Ovary (tissue), 9 donors: ENCODE results near the gene HADHB. TPM values are rescaled to one million over a fixed set of nuclear protein-coding genes. Genes with fewer than 3 reads are reported as not detected.

ENCODE experiments used
- DNase-seq, 5 donors: peaks; one replicate each; pipeline ENCODE4 v3.0.0-alpha.2; 2019 to 2020
- H3K27ac ChIP-seq, 2 donors: fragments of 200-600 bp; one replicate each; pipeline versions ENCODE4 v1.5.1 to v1.8.0; 2019 to 2022
- H3K27me3 ChIP-seq: fragments of 200-600 bp; one replicate; pipeline ENCODE4 v1.8.0; 2022
- H3K36me3 ChIP-seq: fragments of 200-600 bp; sonication (generic); one replicate; pipeline ENCODE4 v1.5.1; 2019
- H3K4me1 ChIP-seq: one replicate; pipeline ENCODE4 v1.8.1; 2013; ENCODE audit warnings: mild to moderate bottlenecking, moderate library complexity; ENCODE audit not compliant: insufficient read depth
- H3K4me3 ChIP-seq: fragments of 200-600 bp; sonication (generic); one replicate; pipeline ENCODE4 v1.5.1; 2017
- H3K9me3 ChIP-seq, 2 donors: fragments of 200-600 bp in 1 of 2; sonication (generic) in 1 of 2; one replicate each; pipeline versions ENCODE4 v1.5.1 to v1.8.1; 2013 to 2019; ENCODE audit warnings: mild to moderate bottlenecking in 1 of 2, moderate library complexity in 1 of 2
- CTCF ChIP-seq, 3 donors: fragments of 450-650 bp in 2 of 3; fragments of 200-600 bp in 1 of 3; IDR thresholded peaks; one replicate each; pipeline versions ENCODE4 v1.5.1 to v1.8.0; 2016 to 2022; ENCODE audit warnings: antibody characterized with exemption in 3 of 3, mild to moderate bottlenecking in 1 of 3
- EP300 ChIP-seq: sonication (generic); formaldehyde crosslinking; IDR thresholded peaks from one replicate; pipeline ENCODE4 v1.6.1; 2017; ENCODE audit warnings: antibody characterized with exemption
- POLR2A ChIP-seq: fragments of 450-650 bp; IDR thresholded peaks from one replicate; pipeline ENCODE4 v1.6.1; 2017; ENCODE audit warnings: antibody characterized with exemption, mild to moderate bottlenecking, moderate library complexity
- WGBS, 3 donors: extraction: QIAGEN DNeasy Blood & Tissue Kit in 1 of 3; methylation state at CpG; one replicate each; pipeline versions ENCODE4 v1.1.5 to v1.1.7; 2013 to 2017; 5-methylcytosine and 5-hydroxymethylcytosine counted together
- intact Hi-C, 4 donors: fragments of 100-400 bp; cut with DNase I; formaldehyde crosslinking; loops; one replicate each; pipeline versions ENCODE4 v1.11.0 to v1.15.1; 2022 to 2023
- polyA plus RNA-seq, 2 donors: library from polyadenylated mRNA; stranded (reverse); fragments of 200-250 nt in 1 of 2; fragments of 350-450 nt in 1 of 2; fragmentation: Illumina TruSeq in 1 of 2; extraction: RNeasy Lipid Tissue Mini Kit (QIAGEN cat#74804) in 1 of 2; gene quantifications; one replicate each; pipeline ENCODE4 v1.2.3, GENCODE V29; 2013 to 2014
- total RNA-seq, 7 donors: library from RNA; depleted of rRNA in 2 of 7; stranded (reverse); fragments of >200 nt in 2 of 7; fragmentation: NEBNext Ultra II Directional in 3 of 7; extraction: Animal tissue kit (Norgen Biotek cat#: 25700) in 3 of 7; gene quantifications; one replicate each; pipeline versions ENCODE4 v1.1.0 to v1.2.4, GENCODE V29; 2016 to 2023
- donor health status: DM: no; HTN: no; CAD: no; lungs with moderate emphysema.
- donor health status: DM: no; HTN: no; CAD: no.
- donor health status: Bipolar disorder and iron deficiency.
- donor health status: DM: yes; HTN: yes; CAD: no.
- donor health status: DM: no; HTN: no; CAD: no.
- donor health status: DM: yes; HTN: yes; CAD: no.

Gene HADHB
- total and polyA plus RNA-seq, 9 donors, result 81.1 to 224 (median 104) TPM

GRCh38 chr2:26245231-26245732, 543 bp downstream of the HADHB start:
- TF ChIP-seq EP300, result no peak
- no peak for TF ChIP-seq POLR2A
- TF ChIP-seq CTCF (IDR thresholded peaks at IDR 0.05), result no peak
- Histone ChIP-seq H3K4me1 (peaks cover 19% of the 10 kb centered on the region), H3K27ac (peak overlapping the region; percentile 72 to 97), H3K9me3 (no peaks in the 10 kb centered on the region), H3K36me3 (no peaks in the 10 kb centered on the region), H3K27me3 (no peaks in the 10 kb centered on the region), H3K4me3 (peak overlapping the region; percentile 95)
- intact Hi-C loops, result no loop called here
- DNase-seq, result no peak
- 0 to 1% (median 1%) methylated on average over 21 of the region's 21 CpGs for WGBS, 3 donors

- H3K27ac ChIP-seq, result no peak overlapping the region
- TF ChIP-seq EP300 (no peak), POLR2A (no peak), CTCF (IDR thresholded peaks at IDR 0.05) (no peak)
- intact Hi-C loops, result no loop called here
- no peaks in the 10 kb centered on the region for H3K27me3 ChIP-seq
- peaks cover 19% of the 10 kb centered on the region for H3K4me1 ChIP-seq
- no peak for DNase-seq
- peak overlapping the region; percentile 95 for H3K4me3 ChIP-seq
- H3K9me3 ChIP-seq, result no peaks in the 10 kb centered on the region
- 11 to 22% (median 19%) methylated on average over 3 of the region's 3 CpGs for WGBS, 3 donors
- no peaks in the 10 kb centered on the region for H3K36me3 ChIP-seq
Measured at GRCh38 chr2:26245810-26246209, 1.1 kb downstream of the HADHB start.

GRCh38 chr2:26246818-26247217, 2.1 kb downstream of the HADHB start:
- no peak for DNase-seq
- Histone ChIP-seq H3K4me3 (no peak overlapping the region), H3K27me3 (no peaks in the 10 kb centered on the region), H3K4me1 (peaks cover 17% of the 10 kb centered on the region), H3K27ac (no peak overlapping the region), H3K9me3 (no peaks in the 10 kb centered on the region), H3K36me3 (no peaks in the 10 kb centered on the region)
- intact Hi-C loops, result no loop called here
- WGBS, 3 donors, result 73 to 83% (median 79%) methylated on average over 9 of the region's 9 CpGs
- no peak for TF ChIP-seq POLR2A
- TF ChIP-seq CTCF (IDR thresholded peaks at IDR 0.05), result no peak
- no peak for TF ChIP-seq EP300

- DNase-seq, result no peak
- 60 to 72% (median 65%) methylated on average over 2 of the region's 2 CpGs for WGBS, 3 donors
- Histone ChIP-seq H3K27me3 (no peaks in the 10 kb centered on the region), H3K27ac (no peak overlapping the region), H3K9me3 (no peaks in the 10 kb centered on the region), H3K36me3 (no peaks in the 10 kb centered on the region), H3K4me3 (no peak overlapping the region), H3K4me1 (peaks cover 15% of the 10 kb centered on the region)
- no peak for TF ChIP-seq POLR2A
- no peak for TF ChIP-seq EP300
- no peak for TF ChIP-seq CTCF (IDR thresholded peaks at IDR 0.05)
- intact Hi-C loops, result no loop called here
Measured at GRCh38 chr2:26249625-26250024, 4.9 kb downstream of the HADHB start.
